ENCODE results near the gene SLC25A13. TPM values are rescaled to one million over a fixed set of nuclear protein-coding genes. Genes with fewer than 3 reads are reported as not detected.

SLC25A13 gene
- total RNA-seq, 1 donor from 2014 or later, result 28.5 TPM

- DNase-seq, result no peak
- intact Hi-C loops (cut with micrococcal nuclease), result no loop called here
- TF ChIP-seq CTCF (IDR thresholded peaks at IDR 0.05), result no peak
- Mint-ChIP-seq H3K4me3 (no peak overlapping the region), H3K27ac (no peak overlapping the region), H3K36me3 (ENCODE audit: low read depth) (no peaks in the 10 kb centered on the region), H3K9me3 (no peaks in the 10 kb centered on the region), H3K4me1 (no peaks in the 10 kb centered on the region), H3K27me3 (peaks cover 13% of the 10 kb centered on the region)
- CTCF ChIA-PET, result no interaction called here
- POLR2A ChIA-PET, result no interaction called here
- ATAC-seq (ENCODE audit: low read depth), result no peak
These were observed 231.1 kb downstream of the SLC25A13 start for GRCh38 chr7:96090756-96091155.

DNA sequence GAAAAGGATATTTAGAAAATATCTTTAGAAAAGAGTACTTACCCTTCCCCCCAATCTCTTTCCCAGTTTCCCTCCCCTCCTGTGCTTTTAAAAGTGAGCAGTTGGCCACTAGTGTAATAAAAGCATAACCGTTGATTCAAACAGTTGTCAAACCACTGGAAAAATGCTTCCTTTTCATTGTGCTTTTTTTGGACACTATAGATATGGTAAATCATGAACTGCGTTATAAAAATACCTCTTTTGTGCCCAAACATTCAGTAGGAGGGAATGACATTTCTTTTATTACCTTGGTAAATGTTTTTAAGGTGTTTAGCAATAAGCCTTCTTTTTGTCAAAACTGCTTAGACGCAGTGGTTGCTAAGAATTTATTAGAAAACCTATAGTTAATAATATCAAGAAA lies 232.4 kb downstream of the SLC25A13 start:
- DNase-seq (no peak), ATAC-seq (ENCODE audit: low read depth) (no peak)
- no peak for TF ChIP-seq CTCF (IDR thresholded peaks at IDR 0.05)
- intact Hi-C loops (cut with micrococcal nuclease), result no loop called here
- Mint-ChIP-seq H3K4me1 (no peaks in the 10 kb centered on the region), H3K9me3 (no peaks in the 10 kb centered on the region), H3K27ac (no peak overlapping the region), H3K4me3 (no peak overlapping the region), H3K27me3 (peaks cover 13% of the 10 kb centered on the region), H3K36me3 (ENCODE audit: low read depth) (no peaks in the 10 kb centered on the region)
- CTCF ChIA-PET, result interaction anchor here (0.9 kb wide), 1 partner anchor 14 kb away, joined by 5 read pairs; no protein-coding TSS in a partner anchor
- POLR2A ChIA-PET, result no interaction called here

GRCh38 chr7:96088579-96088978 lies 233.3 kb downstream of the SLC25A13 start:
- no peak overlapping the region for H3K27ac Mint-ChIP-seq
- no peaks in the 10 kb centered on the region for H3K36me3 Mint-ChIP-seq (ENCODE audit: low read depth)
- intact Hi-C loops (cut with micrococcal nuclease), result no loop called here
- no peak overlapping the region for H3K4me3 Mint-ChIP-seq
- ATAC-seq (ENCODE audit: low read depth) (no peak), DNase-seq (no peak)
- ChIA-PET POLR2A (no interaction called here), CTCF (interaction anchor here (0.9 kb wide), 1 partner anchor 13 kb away, joined by 5 read pairs; no protein-coding TSS in a partner anchor)
- no peak for TF ChIP-seq CTCF (IDR thresholded peaks at IDR 0.05)
- H3K27me3 Mint-ChIP-seq, result peaks cover 13% of the 10 kb centered on the region
- no peaks in the 10 kb centered on the region for H3K9me3 Mint-ChIP-seq
- no peaks in the 10 kb centered on the region for H3K4me1 Mint-ChIP-seq

- intact Hi-C loops (cut with micrococcal nuclease), result no loop called here
- CTCF ChIA-PET, result interaction anchor here (1.5 kb wide), 1 partner anchor 10 kb away, joined by 8 read pairs; no protein-coding TSS in a partner anchor
- no peak for TF ChIP-seq CTCF (IDR thresholded peaks at IDR 0.05)
These were observed 235.9 kb downstream of the SLC25A13 start for GRCh38 chr7:96085953-96086352.

DNA sequence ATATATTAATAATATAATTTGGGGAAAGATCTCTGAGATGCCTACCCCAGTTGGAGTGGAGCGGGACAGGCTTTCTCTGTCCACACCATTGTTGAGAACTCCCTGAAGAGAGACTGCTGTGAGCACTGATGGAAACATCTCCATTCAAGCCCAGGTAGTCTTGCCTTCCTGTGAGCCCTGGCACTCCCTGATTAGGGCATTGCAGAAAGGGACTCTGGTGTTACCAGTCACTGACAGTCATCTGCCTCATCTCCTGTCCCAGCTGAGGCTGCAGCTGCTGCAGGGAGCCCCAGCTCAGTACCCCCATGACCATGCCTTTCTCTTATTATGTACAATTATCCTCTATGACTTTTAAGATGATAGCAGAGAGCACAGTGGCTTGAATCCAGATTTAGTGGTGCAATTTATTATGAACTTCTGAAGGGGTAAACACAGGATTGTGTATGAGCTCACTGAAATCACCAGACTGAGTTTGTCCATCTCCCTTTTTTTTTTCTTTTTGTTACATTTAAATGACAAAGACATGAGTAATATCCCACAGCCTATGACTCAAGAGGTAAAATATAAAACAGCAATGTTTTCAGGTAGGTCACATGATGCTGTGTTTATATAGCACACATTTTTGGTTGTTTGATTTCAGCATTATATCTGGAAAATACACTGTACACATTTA lies 236.9 kb downstream of the SLC25A13 start:
- Mint-ChIP-seq H3K4me3 (no peak overlapping the region), H3K9me3 (no peaks in the 10 kb centered on the region)

More at GRCh38 chr7:96085953-96086352, 235.9 kb downstream of the SLC25A13 start:
- no peaks in the 10 kb centered on the region for H3K9me3 Mint-ChIP-seq
- POLR2A ChIA-PET, result no interaction called here
- ATAC-seq (ENCODE audit: low read depth) (no peak), DNase-seq (no peak)
- no peak overlapping the region for H3K4me3 Mint-ChIP-seq
- H3K4me1 Mint-ChIP-seq, result no peaks in the 10 kb centered on the region
- H3K27ac Mint-ChIP-seq, result no peak overlapping the region
- H3K27me3 Mint-ChIP-seq, result peaks cover 10% of the 10 kb centered on the region
- no peaks in the 10 kb centered on the region for H3K36me3 Mint-ChIP-seq (ENCODE audit: low read depth)

More for the DNA sequence above, 236.9 kb downstream of the SLC25A13 start:
- TF ChIP-seq CTCF (IDR thresholded peaks at IDR 0.05), result no peak
- peaks cover 5% of the 10 kb centered on the region for H3K27me3 Mint-ChIP-seq
- H3K4me1 Mint-ChIP-seq, result no peaks in the 10 kb centered on the region
- H3K27ac Mint-ChIP-seq, result no peak overlapping the region
- H3K36me3 Mint-ChIP-seq (ENCODE audit: low read depth), result no peaks in the 10 kb centered on the region
- ChIA-PET POLR2A (no interaction called here), CTCF (interaction anchor here (1.5 kb wide), 1 partner anchor 9 kb away, joined by 8 read pairs; no protein-coding TSS in a partner anchor)
- DNase-seq, result no peak
- no peak for ATAC-seq (ENCODE audit: low read depth)
- intact Hi-C loops (cut with micrococcal nuclease), result no loop called here

Measured in activated B cell treated with CpG ODN at 0.5 μM for 24 hours (primary cell).